ENCODE data around the gene HTR3D.
"Not testable (repeated sequence)": the region's sequence is repeated elsewhere in the genome, so short reads cannot be mapped to it uniquely, and the experiment has no call there.

The HTR3D gene

DNA sequence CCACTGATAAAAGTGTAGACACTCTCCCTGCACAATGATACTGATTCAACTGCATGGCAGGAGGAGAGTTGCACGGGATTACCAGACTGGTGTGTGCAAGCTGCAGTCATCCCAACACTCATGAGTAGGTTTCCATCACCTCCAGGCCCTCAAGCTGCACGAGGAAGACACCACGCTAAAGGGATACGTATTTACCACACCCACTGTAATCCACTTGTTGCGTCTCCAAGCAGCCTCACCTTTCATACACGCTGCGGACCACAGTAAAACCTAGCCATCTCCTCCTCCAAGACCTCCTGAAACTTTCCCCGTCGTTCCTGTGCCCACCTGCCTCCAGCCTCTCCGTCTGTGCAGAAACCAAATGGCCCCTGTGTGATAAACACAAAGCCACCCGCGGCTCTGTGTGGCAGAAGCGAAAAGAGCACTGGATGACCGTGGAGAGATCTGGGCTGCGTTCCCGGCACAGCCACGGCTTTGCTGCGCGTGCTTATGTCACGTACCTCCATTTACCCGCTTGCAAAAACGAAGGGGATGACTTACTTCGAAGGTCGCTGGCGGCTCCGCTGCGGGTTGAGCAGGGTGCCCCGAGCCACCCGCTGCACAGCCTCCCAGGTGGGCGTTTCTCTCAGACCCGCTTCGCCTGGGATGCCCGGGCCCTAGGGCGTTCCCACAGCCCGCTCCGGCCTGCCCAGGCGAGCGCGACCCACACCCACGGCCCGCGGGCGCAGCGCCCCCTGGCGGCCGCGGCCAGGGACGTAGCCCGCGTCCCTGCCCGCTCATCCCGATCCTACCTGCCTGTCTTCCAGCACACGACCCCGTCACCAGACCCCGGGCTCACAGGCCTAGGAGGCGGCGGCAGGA lies 14.5 kb upstream of the HTR3D start:
- DNase-seq, result peak; percentile 27

DNA sequence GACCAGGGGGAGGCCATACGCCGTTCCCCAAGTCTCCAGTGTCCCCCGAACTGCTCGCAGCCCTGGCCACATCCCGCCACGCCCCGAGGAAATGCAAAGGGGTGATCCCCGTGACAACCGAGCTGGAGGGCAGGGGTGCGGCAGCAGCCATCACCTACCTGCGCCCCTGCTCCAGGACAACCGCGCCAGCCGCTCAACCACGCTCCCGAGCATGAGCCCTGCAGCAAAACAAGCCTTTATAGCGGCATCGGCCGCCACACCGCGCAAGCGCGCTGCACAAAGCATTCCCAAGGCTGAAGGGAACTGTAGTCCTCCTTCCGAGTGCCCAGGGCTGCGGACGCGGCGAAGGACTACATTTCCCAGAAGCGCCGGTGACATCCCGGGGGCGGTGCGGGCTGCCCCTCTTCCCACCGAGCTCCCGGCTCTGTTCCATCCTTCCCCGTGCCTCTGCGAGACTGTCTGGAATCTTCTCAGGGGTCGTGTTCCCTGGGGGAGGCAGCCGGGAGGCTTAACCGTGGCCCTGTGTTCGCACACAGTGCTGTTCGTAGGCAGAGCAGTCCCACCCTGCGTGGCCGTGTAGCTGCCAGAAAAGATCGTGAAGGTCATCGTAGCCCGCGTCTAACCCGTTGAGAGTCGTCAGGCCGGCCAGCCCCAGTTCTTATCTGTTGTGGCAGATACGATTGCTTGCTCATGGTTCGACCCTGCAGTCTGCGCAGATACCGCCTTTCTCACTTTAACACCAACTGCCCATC lies 13.7 kb upstream of the HTR3D start, which contains the start of gene ABCC5:
TSS of gene ABCC5 (minus strand) at position 213 of the 752 bp plus-strand sequence. CDS start 3,492 bp downstream, outside the sequence.
- peak; percentile 92 for DNase-seq

DNA sequence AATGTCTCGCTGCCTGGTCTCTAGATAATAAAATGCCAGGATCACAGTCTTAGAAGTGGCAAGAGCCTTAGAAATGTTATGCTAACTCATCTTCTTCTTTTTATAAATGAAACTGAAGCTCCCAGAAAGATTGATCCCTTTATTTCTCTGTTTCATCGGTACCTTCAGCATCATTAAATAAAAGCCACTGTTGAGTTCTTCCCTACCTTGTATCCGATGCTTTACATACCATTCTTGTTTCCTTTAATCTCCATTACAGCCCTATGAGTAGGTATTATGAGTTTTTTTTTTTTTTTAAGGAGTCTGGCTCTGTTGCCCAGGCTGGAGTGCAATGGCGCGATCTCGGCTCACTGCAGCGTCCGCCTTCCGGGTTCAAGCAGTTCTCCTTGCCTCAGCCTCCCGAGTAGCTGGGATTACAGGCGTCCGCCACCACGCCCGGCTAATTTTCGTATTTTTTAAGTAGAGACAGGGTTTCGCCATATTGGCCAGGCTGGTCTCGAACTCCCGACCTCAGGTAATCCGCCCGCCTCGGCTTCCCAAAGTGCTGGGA lies 13.0 kb upstream of the HTR3D start:
- DNase-seq, result no peak

DNA sequence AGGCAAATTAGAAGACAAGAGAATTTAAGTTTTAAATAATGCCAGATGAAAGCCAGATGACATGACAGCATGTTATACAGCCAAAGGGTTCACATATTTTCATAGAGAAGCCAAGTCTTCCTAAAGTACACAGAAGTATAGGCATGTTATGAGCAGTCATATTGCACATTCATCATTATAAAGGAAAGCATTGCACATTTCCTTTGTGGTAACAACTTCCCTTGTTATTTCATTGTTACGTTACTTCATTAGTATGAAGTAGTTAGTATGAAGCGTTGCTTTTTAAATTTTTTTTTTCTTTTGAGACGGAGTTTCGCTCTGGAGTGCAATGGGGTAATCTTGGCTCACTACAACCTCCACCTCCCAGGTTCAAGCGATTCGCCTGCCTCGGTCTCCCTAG lies 9.2 kb upstream of the HTR3D start:
- no peak for DNase-seq

DNA sequence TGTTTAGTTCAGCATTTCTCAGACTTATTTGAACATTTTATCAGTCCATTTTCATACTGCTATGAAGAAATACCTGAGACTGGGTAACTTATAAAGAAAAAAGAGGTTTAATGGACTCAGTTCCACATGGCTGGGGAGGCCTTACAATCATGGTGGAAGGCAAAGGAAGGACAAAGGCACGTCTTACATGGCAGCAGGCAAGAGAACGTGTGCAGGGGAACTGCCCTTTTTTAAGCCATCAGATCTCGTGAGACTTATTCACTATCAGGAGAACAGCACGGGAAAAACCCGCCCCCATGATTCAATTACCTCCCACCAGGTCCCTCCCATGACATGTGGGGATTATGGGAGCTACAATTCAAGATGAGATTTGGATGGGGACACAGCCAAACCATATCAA lies 6.3 kb upstream of the HTR3D start:
- DNase-seq, result not testable (repeated sequence)

DNA sequence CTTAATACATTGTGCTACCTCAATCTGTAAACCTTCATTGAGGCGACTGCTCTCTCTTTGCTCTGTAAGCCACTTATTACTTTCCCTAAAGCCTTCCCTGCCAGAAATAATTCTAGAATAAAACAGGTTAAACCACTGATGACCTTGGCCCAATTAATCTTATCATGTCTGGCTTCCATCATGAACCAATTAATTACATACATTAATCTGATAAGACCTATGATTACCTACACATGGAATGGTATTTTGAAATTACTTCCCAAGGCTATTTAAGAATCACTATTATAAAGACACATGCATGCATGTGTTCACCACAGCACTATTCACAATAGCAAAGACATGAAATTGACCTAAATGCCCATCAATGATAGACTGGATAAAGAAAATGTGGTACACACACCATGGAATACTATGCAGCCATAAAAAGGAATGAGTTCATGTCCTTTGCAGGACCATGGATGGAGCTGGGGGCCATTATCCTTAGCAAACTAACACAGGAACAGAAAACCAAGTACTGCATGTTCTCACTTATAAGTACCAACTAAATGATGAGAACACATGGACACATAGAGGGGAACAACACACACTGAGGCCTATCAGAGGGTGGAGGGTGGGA lies 3.2 kb upstream of the HTR3D start:
- DNase-seq, result not testable (repeated sequence)

DNA sequence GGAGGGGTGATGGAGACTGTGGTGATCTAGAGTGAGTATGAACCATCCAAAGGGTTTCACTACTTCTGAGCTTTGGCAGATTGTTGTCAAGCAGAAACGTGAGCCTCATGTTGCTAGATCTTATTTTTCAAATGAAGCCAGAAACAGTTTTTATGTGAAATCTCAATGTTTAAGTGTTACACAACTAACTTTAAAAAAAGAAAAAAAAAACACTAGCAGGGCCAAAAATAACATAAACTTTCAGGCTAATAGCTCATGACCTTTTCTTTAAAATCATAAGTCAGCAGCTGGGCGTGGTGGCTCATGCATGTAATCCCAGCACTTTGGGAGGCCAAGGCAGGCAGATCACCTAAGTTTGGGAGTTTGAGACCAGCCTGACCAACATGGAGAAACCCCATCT lies 2.1 kb upstream of the HTR3D start:
- DNase-seq, result no peak

DNA sequence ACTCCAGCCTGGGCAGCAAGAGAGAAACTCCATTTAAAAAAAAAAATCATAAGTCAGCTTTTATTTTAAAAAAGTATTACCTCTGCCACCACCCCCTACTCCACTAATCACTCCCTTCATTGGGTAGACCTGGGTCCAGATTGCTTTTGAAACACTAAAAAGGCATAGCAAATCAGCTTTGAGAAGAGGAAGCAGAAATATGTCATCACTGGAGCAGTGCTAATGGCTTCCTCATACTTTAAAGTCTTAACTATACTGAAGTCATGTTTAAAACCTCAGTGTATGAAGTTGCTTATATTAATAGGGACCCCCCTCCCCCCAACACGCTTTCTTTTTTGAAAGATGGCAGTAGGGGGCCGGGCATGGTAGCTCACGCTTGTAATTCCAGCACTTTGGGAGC lies 1.0 kb upstream of the HTR3D start:
- DNase-seq, result no peak

DNA sequence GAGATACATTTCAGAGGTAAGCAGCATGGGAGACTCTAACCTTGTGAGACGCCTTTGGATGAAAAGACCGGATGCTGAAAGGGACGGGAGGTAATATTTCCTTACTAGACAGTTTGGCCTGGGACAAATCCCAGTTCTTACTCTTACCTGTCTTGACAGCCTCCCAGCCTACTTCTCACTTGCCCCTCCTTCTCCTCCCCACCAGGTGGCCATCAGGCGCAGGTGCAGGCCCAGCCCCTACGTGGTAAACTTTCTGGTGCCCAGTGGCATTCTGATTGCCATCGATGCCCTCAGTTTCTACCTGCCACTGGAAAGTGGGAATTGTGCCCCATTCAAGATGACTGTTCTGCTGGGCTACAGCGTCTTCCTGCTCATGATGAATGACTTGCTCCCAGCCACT lies 6.3 kb downstream of the HTR3D start:
- DNase-seq, result no peak

DNA sequence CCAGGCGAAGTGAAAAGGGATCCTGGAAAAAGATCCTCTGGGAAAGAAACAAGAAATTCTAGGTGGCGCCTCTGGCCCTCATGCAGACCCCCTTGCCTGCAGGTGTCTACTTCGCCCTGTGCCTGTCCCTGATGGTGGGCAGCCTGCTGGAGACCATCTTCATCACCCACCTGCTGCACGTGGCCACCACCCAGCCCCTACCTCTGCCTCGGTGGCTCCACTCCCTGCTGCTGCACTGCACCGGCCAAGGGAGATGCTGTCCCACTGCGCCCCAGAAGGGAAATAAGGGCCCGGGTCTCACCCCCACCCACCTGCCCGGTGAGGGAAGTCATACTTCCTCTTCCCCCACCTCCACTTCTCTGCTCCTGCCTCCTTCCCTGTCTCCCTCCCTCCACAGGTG lies 6.8 kb downstream of the HTR3D start:
- DNase-seq, result not testable (repeated sequence)

DNA sequence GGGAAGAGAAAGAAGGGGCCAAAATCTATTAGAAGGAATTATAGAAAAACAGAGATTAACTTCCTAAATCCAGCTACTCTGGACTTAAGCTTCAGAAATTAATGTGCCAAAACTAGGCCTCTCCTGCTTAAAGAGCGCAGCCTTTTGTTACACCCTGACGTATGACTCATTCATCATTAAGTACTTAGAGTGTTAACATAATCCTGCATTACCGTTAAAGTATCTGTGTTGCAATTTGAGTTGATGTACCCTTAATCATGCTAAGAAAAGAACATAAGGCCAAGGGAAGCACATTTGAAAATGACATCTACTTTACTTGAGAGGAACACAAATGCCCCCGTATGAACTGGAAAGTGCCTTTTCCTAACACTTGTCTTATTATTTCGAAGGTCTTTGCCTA lies 7.9 kb downstream of the HTR3D start:
- DNase-seq, result peak; percentile 11

DNA sequence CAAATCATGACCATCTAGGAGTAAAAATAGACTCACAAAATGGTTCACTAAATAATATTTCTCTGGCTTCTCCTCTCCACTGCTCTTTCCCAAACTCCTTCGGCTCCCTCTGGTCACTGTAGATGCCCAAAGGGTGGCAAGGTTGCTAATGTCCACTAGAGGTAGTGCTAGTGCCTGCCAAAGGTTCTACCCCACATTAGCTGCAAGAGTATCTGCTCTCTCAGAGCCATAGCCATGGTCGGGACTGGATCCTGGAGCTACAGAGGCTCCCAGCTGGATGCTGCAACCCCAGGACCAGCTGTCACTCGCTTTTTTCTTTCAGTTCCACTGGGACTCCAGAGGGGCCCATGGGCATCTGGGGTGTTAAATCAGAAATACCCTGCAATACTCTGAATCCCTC lies 8.5 kb downstream of the HTR3D start:
- DNase-seq, result peak; percentile 42

DNA sequence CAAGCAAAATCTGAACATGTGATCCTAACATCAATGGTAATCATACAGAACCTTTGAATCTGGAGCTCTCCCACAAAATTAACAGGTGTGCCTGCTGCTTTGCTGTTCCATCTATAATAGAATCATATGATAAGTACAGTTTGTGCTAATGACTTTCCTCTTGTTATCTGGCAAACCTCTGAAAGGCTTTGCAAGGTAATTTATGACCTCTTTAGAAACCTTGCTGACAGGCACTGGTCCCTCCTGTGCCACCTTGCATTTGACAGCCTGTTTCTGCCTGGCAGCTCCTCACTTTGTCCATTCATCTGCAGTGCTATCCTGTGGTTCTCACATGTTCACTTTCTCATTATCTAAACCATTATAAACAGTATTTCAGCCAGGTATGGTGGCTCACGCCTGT lies 11.1 kb downstream of the HTR3D start:
- DNase-seq, result no peak

DNA sequence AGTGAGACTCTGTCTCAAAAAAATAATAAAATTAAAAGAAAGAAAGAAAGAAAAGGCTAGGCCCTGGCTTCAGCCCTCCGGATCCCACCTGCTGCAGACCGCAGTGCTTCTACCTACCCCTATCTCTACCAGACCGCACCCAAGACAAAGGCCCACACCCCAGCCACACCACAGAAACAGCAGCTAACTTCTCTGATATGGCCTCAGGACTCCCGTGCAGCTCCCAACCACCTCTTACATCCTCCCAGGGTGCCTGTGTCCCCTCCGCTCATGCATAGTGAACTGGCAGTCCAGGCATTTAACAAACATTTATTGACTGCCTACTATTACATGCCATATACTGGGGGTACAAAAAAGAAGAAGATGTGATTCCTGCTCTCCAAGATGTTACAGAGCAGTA lies 14.5 kb downstream of the HTR3D start:
- no peak for DNase-seq

DNA sequence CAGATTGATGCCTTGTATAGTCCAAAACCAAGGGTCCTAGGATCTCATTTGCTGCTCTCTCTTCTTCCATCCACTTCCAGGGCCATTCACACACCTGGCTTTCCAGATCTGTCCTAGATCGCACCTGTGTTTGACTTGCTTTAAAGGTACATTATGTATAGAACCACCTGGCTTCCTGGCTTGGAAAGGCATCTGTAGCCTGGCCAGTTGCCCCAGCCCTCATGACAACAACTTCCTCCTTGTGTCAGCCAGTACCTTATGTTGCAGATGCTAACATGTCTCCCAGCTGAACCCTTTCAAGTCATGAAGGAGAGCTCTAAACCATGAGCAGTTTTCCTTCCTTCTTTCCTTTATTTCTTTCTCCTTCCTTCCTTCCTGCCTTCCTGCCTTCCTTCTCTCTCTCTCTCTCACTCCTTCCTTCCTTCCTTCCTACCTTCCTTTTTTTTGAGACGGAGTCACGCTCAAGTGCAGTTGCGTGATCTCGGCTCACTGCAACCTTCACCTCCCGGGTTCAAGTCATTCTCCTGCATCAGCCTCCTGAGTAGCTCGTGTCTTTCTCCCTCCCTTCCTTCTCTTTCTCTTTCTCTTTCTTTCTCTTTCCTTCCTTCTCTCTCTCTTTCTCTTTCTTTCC lies 18.8 kb downstream of the HTR3D start:
- peak; percentile 88 for DNase-seq

DNA sequence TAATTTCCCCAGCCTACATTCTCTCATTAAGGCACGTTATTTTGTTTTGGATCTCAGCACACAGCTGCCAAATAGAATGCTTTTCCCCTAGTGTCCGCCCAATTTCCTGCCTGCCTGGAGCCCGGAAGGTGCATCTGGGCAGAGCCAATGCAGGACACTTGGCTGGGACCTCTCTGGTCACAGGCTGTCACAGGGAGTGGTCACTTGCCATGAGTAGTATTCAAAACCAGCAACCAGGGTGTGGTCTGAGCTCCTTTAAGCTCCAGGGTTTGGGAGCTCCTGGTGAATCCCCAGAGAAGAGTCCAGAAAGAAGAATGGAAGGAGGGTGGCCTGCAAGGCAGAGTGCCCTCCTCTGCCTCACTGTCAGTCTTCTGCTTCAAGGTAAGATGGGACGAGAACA lies 21.2 kb downstream of the HTR3D start, which contains the start of gene HTR3C:
TSS of gene HTR3C (plus strand) at position 281 of the 400 bp plus-strand sequence. CDS start at position 315, 34 bp downstream.
- no peak for DNase-seq

DNA sequence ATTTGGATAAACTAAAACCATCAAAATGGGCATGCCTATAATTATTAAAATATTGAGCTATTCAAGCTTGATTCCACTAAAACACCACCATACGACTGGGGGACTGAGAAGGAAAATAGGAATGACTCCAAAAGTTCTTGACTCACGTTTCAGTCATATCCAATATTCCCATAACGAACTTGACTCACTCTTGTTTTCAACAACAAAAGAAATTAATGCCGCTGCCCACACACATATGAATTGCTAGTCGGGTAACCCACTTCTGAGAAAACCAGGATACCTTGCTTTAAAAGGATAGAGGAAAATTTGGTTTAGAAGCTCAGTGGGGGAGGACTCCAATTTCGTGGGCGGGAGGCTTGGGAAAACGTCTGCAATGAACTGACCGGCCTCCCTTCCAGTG lies 26.5 kb downstream of the HTR3D start:
- DNase-seq, result no peak

DNA sequence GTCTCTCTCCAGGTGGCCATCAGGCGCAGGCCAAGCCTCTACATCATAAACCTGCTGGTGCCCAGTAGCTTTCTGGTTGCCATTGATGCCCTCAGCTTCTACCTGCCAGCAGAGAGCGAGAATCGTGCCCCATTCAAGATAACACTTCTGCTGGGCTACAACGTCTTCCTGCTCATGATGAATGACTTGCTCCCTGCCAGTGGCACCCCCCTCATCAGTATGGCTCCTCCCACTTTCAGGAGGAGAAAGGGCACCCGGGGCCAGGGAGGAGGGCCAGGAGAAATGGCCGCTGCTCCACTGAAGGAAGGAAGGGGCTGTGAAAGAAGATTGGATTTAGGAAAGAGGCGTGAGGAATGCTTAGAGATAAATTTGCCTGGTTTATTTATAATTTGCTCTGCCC lies 27.9 kb downstream of the HTR3D start:
- no peak for DNase-seq

DNA sequence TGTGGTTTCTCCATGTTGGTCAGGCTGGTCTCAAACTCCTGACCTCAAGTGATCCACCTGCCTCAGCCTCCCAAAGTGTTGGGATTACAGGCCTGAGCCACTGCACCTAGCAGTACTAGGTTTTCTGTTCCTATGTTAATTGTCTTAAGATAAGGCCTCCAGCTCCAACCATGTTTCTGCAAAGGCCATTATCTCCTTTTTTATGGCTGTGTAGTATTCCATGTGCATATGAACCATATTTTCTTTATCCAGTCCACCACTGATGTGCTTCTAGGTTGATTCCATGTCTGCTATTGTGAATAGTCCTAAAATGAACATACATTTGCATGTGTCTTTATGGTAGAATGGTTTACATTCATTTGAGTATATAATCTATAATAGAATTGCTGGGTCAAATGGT lies 31.1 kb downstream of the HTR3D start:
- no peak for DNase-seq

DNA sequence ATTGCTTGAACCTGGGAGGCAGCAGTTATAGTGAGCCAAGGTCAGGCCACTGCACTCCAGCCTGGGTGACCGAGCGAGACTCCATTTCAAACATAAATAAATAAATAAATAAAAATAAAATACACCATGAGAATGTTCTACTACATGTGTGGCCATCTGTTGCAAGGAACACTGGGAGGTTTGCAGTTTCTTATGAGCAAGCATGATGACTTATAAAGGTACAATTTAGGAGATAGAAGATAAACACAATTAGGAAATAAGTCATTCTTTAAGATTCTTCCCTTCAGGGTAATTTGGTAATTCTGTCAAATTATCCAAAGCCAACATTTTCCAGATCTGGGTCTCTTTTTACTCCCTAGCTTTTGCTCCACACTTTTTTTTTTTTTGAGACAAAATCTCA lies 34.7 kb downstream of the HTR3D start:
- DNase-seq, result no peak

DNA sequence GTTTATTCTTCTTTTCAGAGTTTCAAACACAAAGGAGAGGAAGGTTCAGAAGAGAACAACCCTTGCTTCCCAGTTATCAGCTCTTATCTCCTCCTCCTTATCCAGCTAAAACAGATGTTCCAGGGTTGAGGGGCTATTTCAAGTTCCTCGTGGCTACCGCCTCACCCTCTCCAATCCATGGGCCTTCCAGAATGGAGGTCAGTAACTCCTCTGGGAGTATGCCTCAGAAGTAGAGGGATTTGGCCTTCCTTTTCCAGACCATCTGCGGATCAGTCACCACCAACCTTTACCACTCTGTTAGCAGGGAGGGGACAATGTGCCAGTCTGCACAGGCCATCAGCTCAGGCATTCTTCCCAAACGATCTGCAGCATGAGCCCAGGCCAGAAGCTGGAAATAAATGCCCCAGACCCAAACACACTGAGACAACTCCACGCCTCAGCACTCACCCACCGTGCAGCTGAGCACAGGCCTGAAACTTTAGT lies 36.1 kb downstream of the HTR3D start:
- no peak for DNase-seq

DNA sequence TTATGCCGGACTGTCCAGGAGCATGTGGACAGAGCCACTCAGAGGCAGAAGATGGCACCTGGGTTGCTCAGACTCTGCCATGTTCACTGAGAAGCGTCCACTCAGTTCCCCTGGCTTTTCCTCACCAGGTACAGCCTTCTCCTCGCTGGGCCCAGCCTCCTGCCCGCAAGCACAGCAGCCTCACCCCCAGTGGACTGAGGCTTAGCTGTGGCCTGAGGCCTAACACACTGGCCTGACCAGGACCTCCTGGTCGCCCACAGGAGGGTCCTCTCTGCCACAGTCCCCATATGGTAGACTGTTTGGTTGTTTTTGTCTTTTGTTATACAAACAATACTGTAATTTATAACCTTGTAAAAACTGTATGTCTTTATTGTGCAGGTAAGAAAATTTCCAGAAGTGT lies 36.8 kb downstream of the HTR3D start:
- no peak for DNase-seq

DNA sequence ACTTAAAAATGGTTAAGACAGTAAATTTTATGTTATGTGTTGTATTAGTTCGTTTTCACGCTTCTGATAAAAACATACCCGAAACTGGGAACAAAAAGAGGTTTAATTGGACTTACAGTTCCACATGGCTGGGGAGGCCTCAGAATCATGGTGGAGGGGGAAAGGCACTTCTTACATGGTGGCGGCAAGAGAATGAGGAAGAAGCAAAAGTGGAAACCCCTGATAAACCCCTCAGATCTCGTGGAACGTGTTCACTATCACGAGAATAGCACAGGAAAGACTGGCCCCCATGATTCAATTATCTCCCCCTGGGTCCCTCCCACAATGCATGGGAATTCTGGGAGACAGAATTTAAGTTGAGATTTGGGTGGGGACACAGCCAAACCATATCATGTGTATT lies 39.6 kb downstream of the HTR3D start:
- DNase-seq, result not testable (repeated sequence)

Measured in NCI-H2029 (cell line).